Stimulated activated CD4-positive, alpha-beta T cell treated with anti-CD3 and anti-CD28 coated beads, Interleukin-12 subunit alpha, Interleukin-12 subunit beta, amount 100 ng/mL, for 4 hours (primary cell): ENCODE results near the gene PIK3IP1.
A peak's percentile ranks its signal among the peaks of the same experiment; 100 is the strongest.
"Not testable (repeated sequence)": the region's sequence is repeated elsewhere in the genome, so short reads cannot be mapped to it uniquely, and the experiment has no call there.

Source experiments
- DNase-seq: peaks from one replicate; pipeline ENCODE4 v3.0.0-alpha.2; 2020

The PIK3IP1 gene

GRCh38 chr22:31248138-31248745 is 44.0 kb downstream of the PIK3IP1 start:
- peak; percentile 56 for DNase-seq

GRCh38 chr22:31247726-31248125 is 44.6 kb downstream of the PIK3IP1 start:
- DNase-seq, result no peak

GRCh38 chr22:31246687-31247086 is 45.6 kb downstream of the PIK3IP1 start:
- no peak for DNase-seq

- not testable (repeated sequence) for DNase-seq
Observed at GRCh38 chr22:31245998-31246397, 46.3 kb downstream of the PIK3IP1 start.

- DNase-seq, result no peak
Observed at GRCh38 chr22:31244943-31245451, 47.3 kb downstream of the PIK3IP1 start.

GRCh38 chr22:31244046-31244942 is 48.0 kb downstream of the PIK3IP1 start:
- DNase-seq, result no peak

- DNase-seq, result no peak
Observed at GRCh38 chr22:31243339-31244045, 48.8 kb downstream of the PIK3IP1 start.

GRCh38 chr22:31241936-31242335 is 50.4 kb downstream of the PIK3IP1 start:
- no peak for DNase-seq

- no peak for DNase-seq
Observed at GRCh38 chr22:31241200-31241599, 51.1 kb downstream of the PIK3IP1 start.

GRCh38 chr22:31239771-31240370 is 52.4 kb downstream of the PIK3IP1 start:
- no peak for DNase-seq

- DNase-seq, result no peak
Observed at GRCh38 chr22:31238057-31238456, 54.2 kb downstream of the PIK3IP1 start.

- not testable (repeated sequence) for DNase-seq
Observed at GRCh38 chr22:31236044-31236443, 56.2 kb downstream of the PIK3IP1 start.

- no peak for DNase-seq
Observed at GRCh38 chr22:31235081-31235480, 57.2 kb downstream of the PIK3IP1 start.

GRCh38 chr22:31233001-31233400 is 59.3 kb downstream of the PIK3IP1 start:
- no peak for DNase-seq
